ENCODE measurements around the gene WFS1.

GRCh38 chr4:6319530-6320150 lies 50.0 kb downstream of the WFS1 start:
- no peak for TF ChIP-seq CTCF (IDR thresholded peaks at IDR 0.05)
- no peak for TF ChIP-seq SMC3 (IDR thresholded peaks at IDR 0.05; ENCODE audit: low read depth, low read length)
- TF ChIP-seq GABPA (IDR thresholded peaks at IDR 0.05; ENCODE audit: low read depth) = no peak
- no peak for TF ChIP-seq SIN3A (IDR thresholded peaks at IDR 0.05; ENCODE audit: borderline replicate concordance, low read depth, low read length)
- TF ChIP-seq TCF12 (IDR thresholded peaks at IDR 0.05) = no peak
